ENCODE measurements around the gene DCLK1. TPM values are rescaled to one million over a fixed set of nuclear protein-coding genes. Genes with fewer than 3 reads are reported as not detected.

DCLK1 gene
- total and polyA plus RNA-seq, 12 donors = 0.68 to 22.6 (median 2.3) TPM

DNA sequence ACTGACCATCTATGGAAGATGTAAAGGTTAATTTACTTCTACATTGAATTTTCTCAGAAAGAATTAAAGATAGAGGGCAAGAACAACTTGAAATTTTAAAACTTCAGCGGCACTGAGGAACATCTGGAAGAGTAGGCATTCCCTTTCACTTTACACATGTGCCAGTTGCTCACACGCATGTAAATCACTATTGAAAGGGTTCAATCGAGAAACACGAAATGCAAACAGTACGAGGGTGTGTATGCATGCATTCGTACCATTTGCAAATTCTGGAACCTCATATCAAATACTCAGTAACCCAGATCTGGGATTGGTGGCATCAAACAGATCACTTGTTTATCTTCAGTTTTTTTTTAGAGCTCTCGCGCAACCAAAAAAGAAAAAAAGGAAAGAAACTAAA is 339.2 kb downstream of the DCLK1 start:
- Histone ChIP-seq H3K27ac (no peak overlapping the region), H3K9me3 (replicated peaks in 1 of 3) (no peaks in the 10 kb centered on the region), H3K4me3 (no peak overlapping the region), H3K4me1 (replicated peaks in 1 of 2) (no peaks in the 10 kb centered on the region), H3K36me3 (replicated peaks in 1 of 2) (no peaks in the 10 kb centered on the region), H3K27me3 (no peaks in the 10 kb centered on the region)
- 87 to 92% (median 89%) methylated on average over 8 of the region's 8 CpGs for WGBS, 4 donors
- DNase-seq = no peak
- no peak for TF ChIP-seq POLR2A (IDR thresholded peaks at IDR 0.05)
- TF ChIP-seq, protein P1, sequence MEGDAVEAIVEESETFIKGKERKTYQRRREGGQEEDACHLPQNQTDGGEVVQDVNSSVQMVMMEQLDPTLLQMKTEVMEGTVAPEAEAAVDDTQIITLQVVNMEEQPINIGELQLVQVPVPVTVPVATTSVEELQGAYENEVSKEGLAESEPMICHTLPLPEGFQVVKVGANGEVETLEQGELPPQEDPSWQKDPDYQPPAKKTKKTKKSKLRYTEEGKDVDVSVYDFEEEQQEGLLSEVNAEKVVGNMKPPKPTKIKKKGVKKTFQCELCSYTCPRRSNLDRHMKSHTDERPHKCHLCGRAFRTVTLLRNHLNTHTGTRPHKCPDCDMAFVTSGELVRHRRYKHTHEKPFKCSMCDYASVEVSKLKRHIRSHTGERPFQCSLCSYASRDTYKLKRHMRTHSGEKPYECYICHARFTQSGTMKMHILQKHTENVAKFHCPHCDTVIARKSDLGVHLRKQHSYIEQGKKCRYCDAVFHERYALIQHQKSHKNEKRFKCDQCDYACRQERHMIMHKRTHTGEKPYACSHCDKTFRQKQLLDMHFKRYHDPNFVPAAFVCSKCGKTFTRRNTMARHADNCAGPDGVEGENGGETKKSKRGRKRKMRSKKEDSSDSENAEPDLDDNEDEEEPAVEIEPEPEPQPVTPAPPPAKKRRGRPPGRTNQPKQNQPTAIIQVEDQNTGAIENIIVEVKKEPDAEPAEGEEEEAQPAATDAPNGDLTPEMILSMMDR (IDR thresholded peaks at IDR 0.05) = no peak
- intact Hi-C loops (cut with DNase I) = no loop called here

DNA sequence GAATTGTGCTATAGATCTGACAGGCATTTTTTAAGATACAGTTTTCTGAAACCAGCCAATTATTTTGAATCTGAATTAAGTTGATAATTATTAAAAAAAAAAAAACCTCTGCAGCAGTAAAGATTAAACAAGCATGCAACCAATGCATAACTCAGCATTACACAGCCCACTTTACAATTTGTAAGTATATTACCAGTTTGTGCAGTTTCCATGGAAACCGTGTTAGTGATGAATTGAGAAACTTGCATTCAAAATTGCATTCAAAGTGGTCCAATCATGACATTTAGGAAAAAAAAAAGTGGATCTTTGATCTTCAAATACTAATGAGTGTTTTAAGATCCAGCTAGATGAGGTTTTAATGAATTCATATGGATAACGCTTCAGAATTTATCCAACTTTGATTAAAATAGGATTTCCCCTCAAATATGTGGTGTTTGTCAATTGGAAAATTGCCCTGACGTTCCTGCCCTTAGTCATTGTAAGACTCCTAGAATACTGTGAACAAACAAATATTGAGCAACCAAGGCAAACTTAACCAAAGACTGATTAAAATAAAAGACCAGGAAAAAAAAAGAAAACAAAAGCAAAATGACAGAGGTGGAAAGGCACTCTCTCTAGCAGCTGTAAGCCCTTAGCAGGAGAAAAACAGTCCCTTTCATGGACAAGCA is 339.9 kb downstream of the DCLK1 start:
- no peaks in the 10 kb centered on the region for H3K27me3 ChIP-seq
- intact Hi-C loops (cut with DNase I) = no loop called here
- no peaks in the 10 kb centered on the region for H3K9me3 ChIP-seq (replicated peaks in 1 of 3)
- no peak overlapping the region for H3K4me3 ChIP-seq
- no peak for DNase-seq
- no peak overlapping the region for H3K27ac ChIP-seq
- H3K36me3 ChIP-seq (replicated peaks in 1 of 2) = no peaks in the 10 kb centered on the region
- WGBS, 4 donors = 57 to 75% (median 67%) methylated on average over 3 of the region's 3 CpGs
- H3K4me1 ChIP-seq (replicated peaks in 1 of 2) = no peaks in the 10 kb centered on the region
- TF ChIP-seq, protein P1 (IDR thresholded peaks at IDR 0.05) = no peak
- TF ChIP-seq POLR2A (IDR thresholded peaks at IDR 0.05) = no peak

DNA sequence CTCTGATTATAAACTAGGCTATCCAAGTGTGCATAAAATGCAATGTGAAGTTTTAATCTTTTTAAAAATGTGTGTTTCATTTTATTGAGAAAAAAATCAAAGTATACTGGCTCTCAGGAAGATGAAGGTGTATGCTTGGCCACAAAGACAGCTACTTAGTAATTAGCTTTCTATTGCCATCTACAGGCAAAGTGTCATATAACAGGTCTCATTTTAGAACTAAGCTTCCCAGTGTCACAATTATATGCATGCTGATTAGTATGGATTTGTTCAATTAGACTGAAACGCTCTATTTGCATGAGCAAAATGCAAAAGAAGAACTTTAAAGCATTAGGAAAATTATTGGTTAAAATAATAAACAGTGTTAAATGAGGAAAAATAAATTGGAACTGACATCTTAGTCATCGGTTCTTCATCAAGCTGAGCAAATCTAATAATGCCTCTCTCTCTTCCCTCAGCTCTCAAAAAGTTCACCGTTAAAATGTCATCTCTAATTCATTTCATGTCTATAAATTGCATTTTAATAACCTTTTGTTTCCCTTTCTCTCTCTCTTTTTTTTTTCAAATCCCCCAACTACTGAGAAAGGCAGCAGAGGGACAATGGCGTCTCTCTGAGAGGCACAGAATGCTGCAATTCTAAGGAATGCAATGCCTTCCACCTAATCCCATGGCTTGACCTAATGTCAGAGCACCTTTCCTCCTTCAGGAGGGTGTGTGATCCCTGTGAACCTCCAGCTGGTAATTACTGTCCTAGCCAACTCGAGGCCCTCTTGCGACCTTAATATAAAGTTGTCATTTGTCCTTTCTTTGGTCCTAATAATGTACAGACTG is 341.6 kb downstream of the DCLK1 start:
- H3K4me3 ChIP-seq = no peak overlapping the region
- no peaks in the 10 kb centered on the region for H3K4me1 ChIP-seq (replicated peaks in 1 of 2)
- intact Hi-C loops (cut with DNase I) = no loop called here
- no peak for DNase-seq
- H3K27me3 ChIP-seq = no peaks in the 10 kb centered on the region
- H3K9me3 ChIP-seq (replicated peaks in 1 of 3) = no peaks in the 10 kb centered on the region
- no peak overlapping the region for H3K27ac ChIP-seq
- no peaks in the 10 kb centered on the region for H3K36me3 ChIP-seq (replicated peaks in 1 of 2)
- no peak for TF ChIP-seq POLR2A (IDR thresholded peaks at IDR 0.05)
- TF ChIP-seq, protein P1 (IDR thresholded peaks at IDR 0.05) = peak in 5 of 6 experiments; percentile 35 to 60 (median 47)
- 66 to 74% (median 70%) methylated on average over 6 of the region's 6 CpGs for WGBS, 4 donors

DNA sequence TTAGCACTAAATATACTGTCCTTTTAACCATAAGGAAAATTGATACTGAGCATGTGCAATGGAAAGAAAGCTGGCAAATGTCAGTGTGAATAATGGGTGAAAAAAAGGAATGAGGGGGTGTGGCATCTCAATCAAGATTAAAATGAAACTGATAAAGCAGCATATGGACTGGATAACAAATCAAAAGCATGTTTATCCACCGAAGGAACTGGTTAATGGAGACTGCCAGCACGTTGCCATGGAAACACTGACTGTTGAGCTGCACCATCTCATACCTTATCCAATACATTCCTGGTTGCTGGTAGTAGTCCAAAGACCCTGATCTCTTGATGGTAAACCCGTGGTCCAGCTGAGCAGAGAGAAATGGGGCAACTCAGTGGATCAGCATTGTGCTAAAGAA is 343.2 kb downstream of the DCLK1 start:
- H3K36me3 ChIP-seq (replicated peaks in 1 of 2) = no peaks in the 10 kb centered on the region
- H3K9me3 ChIP-seq (replicated peaks in 1 of 3) = no peaks in the 10 kb centered on the region
- DNase-seq = no peak
- no peaks in the 10 kb centered on the region for H3K4me1 ChIP-seq (replicated peaks in 1 of 2)
- WGBS, 4 donors = 55 to 68% (median 60%) methylated on average over 3 of the region's 3 CpGs
- no peak overlapping the region for H3K4me3 ChIP-seq
- no peak for TF ChIP-seq POLR2A (IDR thresholded peaks at IDR 0.05)
- TF ChIP-seq, protein P1 (IDR thresholded peaks at IDR 0.05) = no peak
- no peak overlapping the region for H3K27ac ChIP-seq
- H3K27me3 ChIP-seq = no peaks in the 10 kb centered on the region
- intact Hi-C loops (cut with DNase I) = no loop called here

Data from adrenal gland (tissue), 12 donors.